GM12878 (cell line): Measurements from ENCODE around the gene LRTM1. TPM values are rescaled to one million over a fixed set of nuclear protein-coding genes. Genes with fewer than 3 reads are reported as not detected.

Experiments used
- ATAC-seq: fragments of 200-7000 bp; cut with Tn5 transposase; 3 replicates; pipeline ENCODE4 v1.9.1; 2020; ENCODE audit warnings: mild to moderate bottlenecking, moderate library complexity
- BruUV-seq: library from RNA; stranded (reverse); fragments of 400-500 nt; replicated peaks from 2 replicates; lab custom pipeline; 2021; lab: Mats Ljungman, UMichigan
- CTCF ChIA-PET: fragments of 300-600 bp; sonication (Branson Sonifier 250); formaldehyde crosslinking; extraction: SDS; loops from one replicate; lab custom pipeline; 2021; ENCODE audit warnings: inconsistent platforms; lab: Yijun Ruan, JAX
- POLR2A ChIA-PET: fragments of 350-600 bp; formaldehyde crosslinking; extraction: SDS; loops from one replicate; lab custom pipeline; 2021; ENCODE audit warnings: inconsistent platforms; lab: Charles Lee
- RAD21 ChIA-PET: fragments of 300-600 bp; sonication (Branson Sonifier 250); formaldehyde crosslinking; loops from one replicate; lab custom pipeline; 2023; ENCODE audit warnings: antibody characterized with exemption; ENCODE audit not compliant: unreplicated experiment; lab: Charles Lee
- SMC1A ChIA-PET: fragments of 300-600 bp; sonication (Branson Sonifier 250); formaldehyde crosslinking; loops from one replicate; lab custom pipeline; 2023; ENCODE audit not compliant: unreplicated experiment, uncharacterized antibody; lab: Charles Lee
- DNase-seq: peaks from one replicate; pipeline ENCODE4 v3.0.0-alpha.2; 2011; ENCODE audit warnings: low read depth, low spot score
- FAIRE-seq: peaks from 3 replicates; lab custom pipeline; 2011; peaks lifted over from hg19 to GRCh38; lab: Jason Lieb, UNC
- H2AFZ ChIP-seq: 2 replicates; pipeline ENCODE4 v1.6.0; 2011; ENCODE audit warnings: low read depth, low read length, control low read depth; ENCODE audit not compliant: control insufficient read depth
- H3K27ac ChIP-seq: 2 replicates; pipeline ENCODE4 v1.5.1; 2011; ENCODE audit warnings: control low read depth; ENCODE audit not compliant: control insufficient read depth, insufficient read depth
- H3K27me3 ChIP-seq, 2 experiments: replicated peaks in 1 of 2; 2 replicates each; pipeline versions ENCODE4 v1.6.0 to v1.6.1; 2011; ENCODE audit warnings: low read length in 1 of 2; ENCODE audit not compliant: control insufficient read depth in 2 of 2, insufficient read depth in 2 of 2
- H3K36me3 ChIP-seq, 2 experiments: 2 replicates each; pipeline ENCODE4 v1.5.1; 2011; ENCODE audit warnings: low read length in 1 of 2; ENCODE audit not compliant: control insufficient read depth in 2 of 2, insufficient read depth in 2 of 2
- H3K4me1 ChIP-seq: 2 replicates; pipeline ENCODE4 v1.6.1; 2011; ENCODE audit warnings: mild to moderate bottlenecking, low read length, moderate library complexity, mixed read lengths; ENCODE audit not compliant: control insufficient read depth, insufficient read depth
- H3K4me2 ChIP-seq: 2 replicates; pipeline ENCODE4 v1.6.0; 2011; ENCODE audit warnings: control low read depth; ENCODE audit not compliant: control insufficient read depth, insufficient read depth
- H3K4me3 ChIP-seq: fragments of 200-600 bp; sonication (generic); 2 replicates; pipeline ENCODE4 v1.5.1; 2016
- H3K79me2 ChIP-seq: 2 replicates; pipeline ENCODE4 v1.6.0; 2011; ENCODE audit warnings: low read length; ENCODE audit not compliant: control insufficient read depth, insufficient read depth
- H3K9ac ChIP-seq: 2 replicates; pipeline ENCODE4 v1.8.0; 2011; ENCODE audit warnings: low read length, control low read depth, mixed read lengths; ENCODE audit not compliant: control insufficient read depth, insufficient read depth
- H3K9me3 ChIP-seq: replicated peaks from 3 replicates; pipeline ENCODE4 v1.5.1; 2011; ENCODE audit warnings: mild to moderate bottlenecking, low read length; ENCODE audit not compliant: control insufficient read depth, insufficient read depth
- H4K20me1 ChIP-seq: 2 replicates; pipeline ENCODE4 v1.6.0; 2011; ENCODE audit not compliant: control insufficient read depth, insufficient read depth
- ASH2L ChIP-seq: fragments of 300-600, 200-600 bp; sonication (generic); IDR thresholded peaks from 2 replicates; pipeline ENCODE4 v1.6.1; 2017; ENCODE audit warnings: low read depth, mild to moderate bottlenecking, borderline replicate concordance
- EED ChIP-seq: sonication (generic); IDR thresholded peaks from 2 replicates; pipeline ENCODE4 v1.6.1; 2016; ENCODE audit warnings: antibody characterized with exemption, low read depth
- GATAD2B ChIP-seq: fragments of 450-650 bp; conservative IDR thresholded peaks from 2 replicates; pipeline ENCODE4 v1.6.1; 2017; ENCODE audit warnings: low read depth, mild to moderate bottlenecking, moderate library complexity
- SMAD5 ChIP-seq: IDR thresholded peaks from 2 replicates; pipeline ENCODE4 v1.6.1; 2016; ENCODE audit warnings: antibody characterized with exemption, low read depth
- SMARCA5 ChIP-seq: fragments of 450-650 bp; IDR thresholded peaks from 2 replicates; pipeline ENCODE4 v1.6.1; 2017; ENCODE audit warnings: mild to moderate bottlenecking
- SUZ12 ChIP-seq: fragments of 200-600 bp; sonication (generic); IDR thresholded peaks from one replicate; pipeline ENCODE4 v1.6.1; 2018; ENCODE audit warnings: antibody characterized with exemption, mild to moderate bottlenecking; ENCODE audit not compliant: unreplicated experiment
- ZNF217 ChIP-seq: fragments of 450-650 bp; IDR thresholded peaks from 2 replicates; pipeline ENCODE4 v1.6.1; 2017; ENCODE audit warnings: antibody characterized with exemption, mild to moderate bottlenecking
- WGBS: methylation state at CpG from one replicate; pipeline ENCODE4 v1.1.6; 2016; ENCODE audit warnings: low lambda C conversion rate; ENCODE audit not compliant: insufficient replicate concordance, insufficient coverage; ENCODE audit errors: missing lambda C conversion rate; 5-methylcytosine and 5-hydroxymethylcytosine counted together
- in situ Hi-C: fragments of 300-500 bp; cut with MboI; formaldehyde crosslinking; loops from 9 replicates; pipeline ENCODE4 v1.14.3; 2018; ENCODE audit warnings: mixed read lengths
- intact Hi-C: fragments of 100-400 bp; cut with micrococcal nuclease; formaldehyde crosslinking; loops from one replicate; pipeline ENCODE4 v1.14.2; 2022; ENCODE audit not compliant: unreplicated experiment
- polyA plus RNA-seq, 11 experiments: library from polyadenylated mRNA; depleted of rRNA in 4 of 11; unstranded in 6 of 11; stranded (reverse) in 5 of 11; fragments of >200 nt; fragmentation: Nextera tagmentation in 4 of 11; fragmentation: Illumina TruSeq in 1 of 11; extraction: Ambion mirVana in 4 of 11; extraction: Trizol in 1 of 11; gene quantifications; 1 replicate in 1 of 11; 2 replicates in 10 of 11; pipeline versions ENCODE4 v1.2.1 to v1.2.3, GENCODE V29; 2011 to 2016; ENCODE audit warnings: inconsistent platforms in 2 of 11, missing spikeins in 2 of 11, low read depth in 1 of 11
- total RNA-seq, 4 experiments: library from RNA; depleted of rRNA in 3 of 4; stranded (reverse); fragments of >200 nt in 3 of 4; fragmentation: Illumina TruSeq in 1 of 4; extraction: Trizol in 1 of 4; gene quantifications; 2 replicates each; pipeline versions ENCODE4 v1.2.1 to v1.2.3, GENCODE V29; 2013 to 2021
- TF ChIP-seq, protein P1 (sequence below): IDR thresholded peaks from 2 replicates; pipeline ENCODE4 v1.6.1; 2011; ENCODE audit warnings: mild to moderate bottlenecking, low read depth, low read length, moderate library complexity; ENCODE audit not compliant: insufficient replicate concordance
- TF ChIP-seq, protein P2 (sequence below): fragments of 450-650 bp; formaldehyde crosslinking; IDR thresholded peaks from 2 replicates; pipeline ENCODE4 v1.4.0; 2022; ENCODE audit warnings: mild to moderate bottlenecking, moderate library complexity
- TF ChIP-seq, protein P3 (sequence below): IDR thresholded peaks from 2 replicates; pipeline ENCODE4 v1.6.1; 2012; ENCODE audit warnings: low read depth, low read length, improper control_type of control experiment
- TF ChIP-seq, protein P4 (sequence below): fragments of 450-650 bp; IDR thresholded peaks from 2 replicates; pipeline ENCODE4 v1.6.1; 2017; ENCODE audit warnings: borderline replicate concordance

Gene LRTM1
- total and polyA plus RNA-seq, 10 of the 15 experiments (the other 5 are each of a cell fraction or from before 2014, with no cell fraction given): 0.08 TPM; not detected in 9

DNA sequence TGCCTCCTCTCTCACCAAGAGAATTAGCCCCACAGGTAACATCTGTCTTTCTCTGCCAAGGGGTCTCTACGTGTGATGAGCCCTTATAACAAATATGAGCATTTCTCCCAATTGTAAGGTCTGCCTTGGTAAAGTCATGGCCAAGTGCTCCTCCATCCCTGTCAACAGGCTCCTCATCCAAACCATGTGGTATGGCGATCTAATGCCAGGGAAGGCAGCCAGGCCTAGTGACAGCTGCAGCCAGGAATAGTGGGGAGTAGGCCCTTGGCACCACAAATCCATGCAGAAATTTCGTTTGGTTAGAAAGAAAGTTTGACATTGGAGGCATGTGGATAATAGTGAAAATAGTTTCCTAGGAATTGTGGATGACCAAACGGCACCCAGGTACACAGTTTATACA lies 4.7 kb upstream of the LRTM1 start (continued):
- TF ChIP-seq, protein P1, sequence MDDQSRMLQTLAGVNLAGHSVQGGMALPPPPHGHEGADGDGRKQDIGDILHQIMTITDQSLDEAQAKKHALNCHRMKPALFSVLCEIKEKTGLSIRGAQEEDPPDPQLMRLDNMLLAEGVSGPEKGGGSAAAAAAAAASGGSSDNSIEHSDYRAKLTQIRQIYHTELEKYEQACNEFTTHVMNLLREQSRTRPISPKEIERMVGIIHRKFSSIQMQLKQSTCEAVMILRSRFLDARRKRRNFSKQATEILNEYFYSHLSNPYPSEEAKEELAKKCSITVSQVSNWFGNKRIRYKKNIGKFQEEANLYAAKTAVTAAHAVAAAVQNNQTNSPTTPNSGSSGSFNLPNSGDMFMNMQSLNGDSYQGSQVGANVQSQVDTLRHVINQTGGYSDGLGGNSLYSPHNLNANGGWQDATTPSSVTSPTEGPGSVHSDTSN: no peak

GRCh38 chr3:54931182-54931581 lies 3.3 kb upstream of the LRTM1 start:
- RAD21 ChIA-PET: no interaction called here
- H3K27ac ChIP-seq: no peak overlapping the region
- in situ Hi-C loops (no loop called here), intact Hi-C loops (no loop called here)
- no peak overlapping the region for H3K4me3 ChIP-seq
- no peaks in the 10 kb centered on the region for H3K27me3 ChIP-seq
- POLR2A ChIA-PET: no interaction called here
- TF ChIP-seq, protein P2, sequence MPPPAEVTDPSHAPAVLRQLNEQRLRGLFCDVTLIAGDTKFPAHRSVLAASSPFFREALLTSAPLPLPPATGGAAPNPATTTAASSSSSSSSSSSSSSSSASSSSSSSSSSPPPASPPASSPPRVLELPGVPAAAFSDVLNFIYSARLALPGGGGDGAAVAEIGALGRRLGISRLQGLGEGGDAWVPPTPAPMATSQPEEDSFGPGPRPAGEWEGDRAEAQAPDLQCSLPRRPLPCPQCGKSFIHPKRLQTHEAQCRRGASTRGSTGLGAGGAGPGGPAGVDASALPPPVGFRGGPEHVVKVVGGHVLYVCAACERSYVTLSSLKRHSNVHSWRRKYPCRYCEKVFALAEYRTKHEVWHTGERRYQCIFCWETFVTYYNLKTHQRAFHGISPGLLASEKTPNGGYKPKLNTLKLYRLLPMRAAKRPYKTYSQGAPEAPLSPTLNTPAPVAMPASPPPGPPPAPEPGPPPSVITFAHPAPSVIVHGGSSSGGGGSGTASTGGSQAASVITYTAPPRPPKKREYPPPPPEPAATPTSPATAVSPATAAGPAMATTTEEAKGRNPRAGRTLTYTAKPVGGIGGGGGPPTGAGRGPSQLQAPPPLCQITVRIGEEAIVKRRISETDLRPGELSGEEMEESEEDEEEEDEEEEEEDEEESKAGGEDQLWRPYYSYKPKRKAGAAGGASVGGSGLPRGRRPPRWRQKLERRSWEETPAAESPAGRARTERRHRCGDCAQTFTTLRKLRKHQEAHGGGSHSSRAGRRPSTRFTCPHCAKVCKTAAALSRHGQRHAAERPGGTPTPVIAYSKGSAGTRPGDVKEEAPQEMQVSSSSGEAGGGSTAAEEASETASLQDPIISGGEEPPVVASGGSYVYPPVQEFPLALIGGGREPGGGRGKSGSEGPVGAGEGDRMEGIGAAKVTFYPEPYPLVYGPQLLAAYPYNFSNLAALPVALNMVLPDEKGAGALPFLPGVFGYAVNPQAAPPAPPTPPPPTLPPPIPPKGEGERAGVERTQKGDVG (CRISPR knock-in tag): no peak
- TF ChIP-seq SMARCA5: no peak
- no peak for TF ChIP-seq ZNF217
- TF ChIP-seq EED: no peak
- TF ChIP-seq, protein P3, sequence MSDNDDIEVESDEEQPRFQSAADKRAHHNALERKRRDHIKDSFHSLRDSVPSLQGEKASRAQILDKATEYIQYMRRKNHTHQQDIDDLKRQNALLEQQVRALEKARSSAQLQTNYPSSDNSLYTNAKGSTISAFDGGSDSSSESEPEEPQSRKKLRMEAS: no peak
- no peak for TF ChIP-seq SMAD5
- TF ChIP-seq GATAD2B: no peak
- no peak for TF ChIP-seq ASH2L
- no peak for TF ChIP-seq SUZ12
- TF ChIP-seq, protein P4, sequence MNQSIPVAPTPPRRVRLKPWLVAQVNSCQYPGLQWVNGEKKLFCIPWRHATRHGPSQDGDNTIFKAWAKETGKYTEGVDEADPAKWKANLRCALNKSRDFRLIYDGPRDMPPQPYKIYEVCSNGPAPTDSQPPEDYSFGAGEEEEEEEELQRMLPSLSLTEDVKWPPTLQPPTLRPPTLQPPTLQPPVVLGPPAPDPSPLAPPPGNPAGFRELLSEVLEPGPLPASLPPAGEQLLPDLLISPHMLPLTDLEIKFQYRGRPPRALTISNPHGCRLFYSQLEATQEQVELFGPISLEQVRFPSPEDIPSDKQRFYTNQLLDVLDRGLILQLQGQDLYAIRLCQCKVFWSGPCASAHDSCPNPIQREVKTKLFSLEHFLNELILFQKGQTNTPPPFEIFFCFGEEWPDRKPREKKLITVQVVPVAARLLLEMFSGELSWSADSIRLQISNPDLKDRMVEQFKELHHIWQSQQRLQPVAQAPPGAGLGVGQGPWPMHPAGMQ: no peak
- no peak for DNase-seq
- no peaks in the 10 kb centered on the region for H3K79me2 ChIP-seq
- H4K20me1 ChIP-seq: no peaks in the 10 kb centered on the region
- no peaks in the 10 kb centered on the region for H3K9me3 ChIP-seq
- no peaks in the 10 kb centered on the region for H3K36me3 ChIP-seq
- SMC1A ChIA-PET: interaction anchor here (0.7 to 0.8 kb wide), 2 partner anchors 22 to 526 kb away, joined by 3 to 4 read pairs; no protein-coding TSS in a partner anchor
- no peak overlapping the region for H3K9ac ChIP-seq
- ATAC-seq: no peak
- no peaks in the 10 kb centered on the region for H3K4me1 ChIP-seq
- no peak for FAIRE-seq
- CTCF ChIA-PET: interaction anchor here (0.6 kb wide), 1 partner anchor 31 kb away, joined by 3 read pairs; no protein-coding TSS in a partner anchor
- no peak overlapping the region for H3K4me2 ChIP-seq
- WGBS: 25% methylated on average over 4 of the region's 4 CpGs
- no TSS peak for BruUV-seq
- no peak overlapping the region for H2AFZ ChIP-seq
